ENCODE data around the gene RASA3. TPM values are rescaled to one million over a fixed set of nuclear protein-coding genes. Genes with fewer than 3 reads are reported as not detected.

Gene RASA3
- total RNA-seq, 4 donors from 2014 or later: 28.1 to 73.4 (median 56.8) TPM

GRCh38 chr13:114055766-114056165, 76.7 kb downstream of the RASA3 start:
- DNase-seq (ENCODE audit: low spot score) (no peak), ATAC-seq (ENCODE audit: low FRiP score) (no peak)
- TF ChIP-seq CTCF (IDR thresholded peaks at IDR 0.05): no peak

- ATAC-seq (ENCODE audit: low FRiP score) (no peak), DNase-seq (ENCODE audit: low spot score) (no peak)
- no peak for TF ChIP-seq CTCF (IDR thresholded peaks at IDR 0.05)
Measured at GRCh38 chr13:114054830-114055439, 77.5 kb downstream of the RASA3 start.

GRCh38 chr13:114054264-114054663, 78.2 kb downstream of the RASA3 start:
- TF ChIP-seq CTCF (IDR thresholded peaks at IDR 0.05): no peak
- ATAC-seq (ENCODE audit: low FRiP score) (no peak), DNase-seq (ENCODE audit: low spot score) (no peak)

- no peak for ATAC-seq (ENCODE audit: low FRiP score)
- DNase-seq (ENCODE audit: low spot score): no peak
- no peak for TF ChIP-seq CTCF (IDR thresholded peaks at IDR 0.05)
Measured at GRCh38 chr13:114053026-114053425, 79.4 kb downstream of the RASA3 start.

- no peak for TF ChIP-seq CTCF (IDR thresholded peaks at IDR 0.05)
- DNase-seq (ENCODE audit: low spot score): no peak
- ATAC-seq (ENCODE audit: low FRiP score): no peak
Measured at GRCh38 chr13:114050536-114051450, 81.6 kb downstream of the RASA3 start.

GRCh38 chr13:114049626-114050101, 82.8 kb downstream of the RASA3 start:
- DNase-seq (ENCODE audit: low spot score): no peak
- TF ChIP-seq CTCF (IDR thresholded peaks at IDR 0.05): no peak
- ATAC-seq (ENCODE audit: low FRiP score): no peak
